A673 (cell line): ENCODE measurements around the gene ATG4D.

Source experiments
- CTCF ChIP-seq: fragments of 300-800, 200-600 bp; sonication (generic); conservative IDR thresholded peaks from 2 replicates; pipeline ENCODE4 v1.5.1; 2017; ENCODE audit warnings: low read depth, mild to moderate bottlenecking, antibody characterized with exemption, low read length, moderate library complexity, mixed read lengths
- EZH2 ChIP-seq: fragments of 200-600 bp; sonication (generic); IDR thresholded peaks from 2 replicates; pipeline ENCODE4 v1.6.1; 2017; ENCODE audit warnings: borderline replicate concordance, low read depth, mild to moderate bottlenecking, mixed read lengths, antibody characterized with exemption, low read length; ENCODE audit not compliant: poor library complexity, severe bottlenecking

GRCh38 chr19:10583036-10583776, 39.5 kb downstream of the ATG4D start:
- no peak for TF ChIP-seq CTCF
- no peak for TF ChIP-seq EZH2
